Fibroblast of skin of abdomen (primary cell): ENCODE measurements around the gene ATF7IP2.

ENCODE experiments used
- DNase-seq: peaks from one replicate; pipeline ENCODE4 v3.0.0-alpha.2; 2013

ATF7IP2 gene

GRCh38 chr16:10518479-10519041 lies 132.7 kb downstream of the ATF7IP2 start:
- DNase-seq: no peak

- DNase-seq: no peak
These were observed 133.4 kb downstream of the ATF7IP2 start for GRCh38 chr16:10519297-10519696.

- no peak for DNase-seq
These were observed 134.3 kb downstream of the ATF7IP2 start for GRCh38 chr16:10519929-10520868.

GRCh38 chr16:10520869-10521578 lies 135.2 kb downstream of the ATF7IP2 start:
- no peak for DNase-seq

- peak; percentile 67 for DNase-seq
These were observed 135.9 kb downstream of the ATF7IP2 start for GRCh38 chr16:10521681-10522274.

- no peak for DNase-seq
These were observed 137.1 kb downstream of the ATF7IP2 start for GRCh38 chr16:10522966-10523365.

GRCh38 chr16:10525214-10525825 lies 139.5 kb downstream of the ATF7IP2 start:
- no peak for DNase-seq

- DNase-seq: no peak
These were observed 141.1 kb downstream of the ATF7IP2 start for GRCh38 chr16:10526962-10527361.

- no peak for DNase-seq
These were observed 142.8 kb downstream of the ATF7IP2 start for GRCh38 chr16:10528635-10529034.

GRCh38 chr16:10529895-10530669 lies 144.2 kb downstream of the ATF7IP2 start:
- DNase-seq: no peak

- no peak for DNase-seq
These were observed 144.8 kb downstream of the ATF7IP2 start for GRCh38 chr16:10530685-10531084.

- no peak for DNase-seq
These were observed 145.7 kb downstream of the ATF7IP2 start for GRCh38 chr16:10531582-10531981.
